Ovary (tissue), 9 donors: ENCODE measurements around the gene FHOD3. TPM values are rescaled to one million over a fixed set of nuclear protein-coding genes. Genes with fewer than 3 reads are reported as not detected.

ENCODE experiments used
- DNase-seq, 5 donors: peaks; one replicate each; pipeline ENCODE4 v3.0.0-alpha.2; 2019 to 2020
- H3K27ac ChIP-seq, 2 donors: fragments of 200-600 bp; one replicate each; pipeline versions ENCODE4 v1.5.1 to v1.8.0; 2019 to 2022
- H3K27me3 ChIP-seq: fragments of 200-600 bp; one replicate; pipeline ENCODE4 v1.8.0; 2022
- H3K36me3 ChIP-seq: fragments of 200-600 bp; sonication (generic); one replicate; pipeline ENCODE4 v1.5.1; 2019
- H3K4me1 ChIP-seq: one replicate; pipeline ENCODE4 v1.8.1; 2013; ENCODE audit warnings: mild to moderate bottlenecking, moderate library complexity; ENCODE audit not compliant: insufficient read depth
- H3K4me3 ChIP-seq: fragments of 200-600 bp; sonication (generic); one replicate; pipeline ENCODE4 v1.5.1; 2017
- H3K9me3 ChIP-seq, 2 donors: fragments of 200-600 bp in 1 of 2; sonication (generic) in 1 of 2; one replicate each; pipeline versions ENCODE4 v1.5.1 to v1.8.1; 2013 to 2019; ENCODE audit warnings: mild to moderate bottlenecking in 1 of 2, moderate library complexity in 1 of 2
- CTCF ChIP-seq, 3 donors: fragments of 450-650 bp in 2 of 3; fragments of 200-600 bp in 1 of 3; IDR thresholded peaks; one replicate each; pipeline versions ENCODE4 v1.5.1 to v1.8.0; 2016 to 2022; ENCODE audit warnings: antibody characterized with exemption in 3 of 3, mild to moderate bottlenecking in 1 of 3
- EP300 ChIP-seq: sonication (generic); formaldehyde crosslinking; IDR thresholded peaks from one replicate; pipeline ENCODE4 v1.6.1; 2017; ENCODE audit warnings: antibody characterized with exemption
- POLR2A ChIP-seq: fragments of 450-650 bp; IDR thresholded peaks from one replicate; pipeline ENCODE4 v1.6.1; 2017; ENCODE audit warnings: antibody characterized with exemption, mild to moderate bottlenecking, moderate library complexity
- WGBS, 3 donors: extraction: QIAGEN DNeasy Blood & Tissue Kit in 1 of 3; methylation state at CpG; one replicate each; pipeline versions ENCODE4 v1.1.5 to v1.1.7; 2013 to 2017; 5-methylcytosine and 5-hydroxymethylcytosine counted together
- intact Hi-C, 4 donors: fragments of 100-400 bp; cut with DNase I; formaldehyde crosslinking; loops; one replicate each; pipeline versions ENCODE4 v1.11.0 to v1.15.1; 2022 to 2023
- polyA plus RNA-seq, 2 donors: library from polyadenylated mRNA; stranded (reverse); fragments of 200-250 nt in 1 of 2; fragments of 350-450 nt in 1 of 2; fragmentation: Illumina TruSeq in 1 of 2; extraction: RNeasy Lipid Tissue Mini Kit (QIAGEN cat#74804) in 1 of 2; gene quantifications; one replicate each; pipeline ENCODE4 v1.2.3, GENCODE V29; 2013 to 2014
- total RNA-seq, 7 donors: library from RNA; depleted of rRNA in 2 of 7; stranded (reverse); fragments of >200 nt in 2 of 7; fragmentation: NEBNext Ultra II Directional in 3 of 7; extraction: Animal tissue kit (Norgen Biotek cat#: 25700) in 3 of 7; gene quantifications; one replicate each; pipeline versions ENCODE4 v1.1.0 to v1.2.4, GENCODE V29; 2016 to 2023
- donor health status: DM: no; HTN: no; CAD: no; lungs with moderate emphysema.
- donor health status: DM: no; HTN: no; CAD: no.
- donor health status: Bipolar disorder and iron deficiency.
- donor health status: DM: yes; HTN: yes; CAD: no.
- donor health status: DM: no; HTN: no; CAD: no.
- donor health status: DM: yes; HTN: yes; CAD: no.

FHOD3 gene
- total and polyA plus RNA-seq, 9 donors, result 3.5 to 62.5 (median 11.0) TPM

GRCh38 chr18:36650266-36650665 is 352.8 kb downstream of the FHOD3 start:
- Histone ChIP-seq H3K4me3 (no peak overlapping the region), H3K27ac (no peak overlapping the region), H3K27me3 (no peaks in the 10 kb centered on the region), H3K9me3 (no peaks in the 10 kb centered on the region), H3K36me3 (no peaks in the 10 kb centered on the region), H3K4me1 (no peaks in the 10 kb centered on the region)
- intact Hi-C loops, result no loop called here
- TF ChIP-seq POLR2A, result no peak
- TF ChIP-seq EP300, result no peak
- no peak for TF ChIP-seq CTCF (IDR thresholded peaks at IDR 0.05)
- DNase-seq, result no peak
- WGBS, 3 donors, result 83 to 92% (median 88%) methylated on average over 3 of the region's 3 CpGs

GRCh38 chr18:36650906-36651305 is 353.4 kb downstream of the FHOD3 start:
- Histone ChIP-seq H3K9me3 (no peaks in the 10 kb centered on the region), H3K36me3 (no peaks in the 10 kb centered on the region), H3K27ac (no peak overlapping the region), H3K4me1 (no peaks in the 10 kb centered on the region), H3K27me3 (no peaks in the 10 kb centered on the region), H3K4me3 (no peak overlapping the region)
- no peak for DNase-seq
- TF ChIP-seq EP300 (no peak), CTCF (IDR thresholded peaks at IDR 0.05) (no peak), POLR2A (no peak)
- intact Hi-C loops, result no loop called here
- WGBS, 3 donors, result 88 to 91% (median 89%) methylated on average over 6 of the region's 6 CpGs

GRCh38 chr18:36652503-36652902 is 355.0 kb downstream of the FHOD3 start:
- no peak for DNase-seq
- intact Hi-C loops, result no loop called here
- H3K27ac ChIP-seq, result no peak overlapping the region
- 94 to 95% (median 94%) methylated on average over 10 of the region's 10 CpGs for WGBS, 3 donors
- H3K9me3 ChIP-seq, result no peaks in the 10 kb centered on the region
- TF ChIP-seq POLR2A (no peak), EP300 (no peak), CTCF (IDR thresholded peaks at IDR 0.05) (no peak)
- H3K27me3 ChIP-seq, result no peaks in the 10 kb centered on the region
- no peaks in the 10 kb centered on the region for H3K4me1 ChIP-seq
- H3K36me3 ChIP-seq, result no peaks in the 10 kb centered on the region
- H3K4me3 ChIP-seq, result no peak overlapping the region

GRCh38 chr18:36653141-36653869 is 355.8 kb downstream of the FHOD3 start:
- Histone ChIP-seq H3K4me1 (no peaks in the 10 kb centered on the region), H3K27ac (no peak overlapping the region), H3K4me3 (no peak overlapping the region), H3K9me3 (no peaks in the 10 kb centered on the region), H3K27me3 (no peaks in the 10 kb centered on the region), H3K36me3 (no peaks in the 10 kb centered on the region)
- no peak for DNase-seq
- intact Hi-C loops, result no loop called here
- WGBS, 3 donors, result 85 to 93% (median 89%) methylated on average over 8 of the region's 8 CpGs
- TF ChIP-seq POLR2A (no peak), EP300 (no peak), CTCF (IDR thresholded peaks at IDR 0.05) (no peak)
